K562 (cell line): ENCODE results near the gene DEGS2. TPM values are rescaled to one million over a fixed set of nuclear protein-coding genes. Genes with fewer than 3 reads are reported as not detected.

Experiments used
- ATAC-seq: fragments of 200-7000 bp; cut with Tn5 transposase; 3 replicates; pipeline ENCODE4 v1.9.1; 2020; ENCODE audit warnings: moderate library complexity
- BruUV-seq: library from RNA; stranded (reverse); fragments of 400-500 nt; replicated peaks from 2 replicates; lab custom pipeline; 2021; lab: Mats Ljungman, UMichigan
- CTCF ChIA-PET: fragments of 300-600 bp; formaldehyde crosslinking; extraction: SDS; loops from one replicate; lab custom pipeline; 2021; ENCODE audit warnings: low intra/inter-chr PET ratio; lab: Yijun Ruan, JAX
- POLR2A ChIA-PET: fragments of 300-600, 350-650 bp; sonication (Branson Sonifier 250); formaldehyde crosslinking; extraction: SDS; loops from one replicate; lab custom pipeline; 2021; ENCODE audit warnings: antibody characterized with exemption, inconsistent platforms; lab: Yijun Ruan, JAX
- DNase-seq, 4 experiments: peaks; one replicate each; pipeline versions ENCODE4 v3.0.0 to v3.0.0-alpha.2; 2011 to 2018; ENCODE audit warnings: low spot score in 3 of 4, mixed read lengths in 3 of 4; ENCODE audit errors: extremely low read depth in 1 of 4
- FAIRE-seq: peaks from 2 replicates; lab custom pipeline; 2011; peaks lifted over from hg19 to GRCh38; lab: Jason Lieb, UNC
- H2AFZ ChIP-seq: 2 replicates; pipeline ENCODE4 v1.6.0; 2011; ENCODE audit warnings: low read depth, low read length, control low read depth, inconsistent platforms
- H3K27ac ChIP-seq: fragments of 200-600 bp; 3 replicates; pipeline ENCODE4 v1.8.0; 2011; ENCODE audit warnings: low read depth, mild to moderate bottlenecking, control low read depth, inconsistent platforms, low read length, moderate library complexity, mixed read lengths; ENCODE audit errors: extremely low read depth
- H3K27me3 ChIP-seq, 2 experiments: fragments of 300-600 bp in 1 of 2; 2 replicates in 1 of 2; 3 replicates in 1 of 2; pipeline versions ENCODE4 v1.6.0 to v1.8.0; 2011; ENCODE audit warnings: inconsistent platforms in 2 of 2, low read length in 2 of 2, mild to moderate bottlenecking in 1 of 2, mixed read lengths in 1 of 2, moderate library complexity in 1 of 2; ENCODE audit not compliant: control insufficient read depth in 2 of 2, insufficient read depth in 2 of 2
- H3K36me3 ChIP-seq: fragments of 300-600 bp; 3 replicates; pipeline ENCODE4 v1.8.0; 2011; ENCODE audit warnings: mild to moderate bottlenecking, low read length, inconsistent platforms; ENCODE audit not compliant: control insufficient read depth, insufficient read depth
- H3K4me1 ChIP-seq, 2 experiments: fragments of 200-600 bp in 1 of 2; replicated peaks in 1 of 2; 2 replicates in 1 of 2; 3 replicates in 1 of 2; pipeline versions ENCODE4 v1.5.1 to v1.8.0; 2011; ENCODE audit warnings: inconsistent platforms in 2 of 2, low read length in 2 of 2, mild to moderate bottlenecking in 1 of 2, mixed read lengths in 1 of 2, moderate library complexity in 1 of 2; ENCODE audit not compliant: control insufficient read depth in 2 of 2, insufficient read depth in 2 of 2
- H3K4me2 ChIP-seq: 2 replicates; pipeline ENCODE4 v1.6.1; 2011; ENCODE audit warnings: low read length, control low read depth, inconsistent platforms, mixed read lengths; ENCODE audit not compliant: insufficient read depth
- H3K4me3 ChIP-seq: fragments of 200-600 bp; sonication (generic), shearing (Covaris generic); 2 replicates; pipeline ENCODE4 v1.5.1; 2016; ENCODE audit warnings: control low read depth, inconsistent platforms
- H3K79me2 ChIP-seq: fragments of 200-600 bp; 3 replicates; pipeline ENCODE4 v1.8.0; 2011; ENCODE audit warnings: low read length, inconsistent platforms; ENCODE audit not compliant: control insufficient read depth, insufficient read depth
- H3K9ac ChIP-seq, 2 experiments: 2 replicates each; pipeline versions ENCODE4 v1.6.0 to v1.6.1; 2011; ENCODE audit warnings: low read depth in 2 of 2, low read length in 2 of 2, control low read depth in 1 of 2, inconsistent platforms in 1 of 2, mild to moderate bottlenecking in 1 of 2, mixed read lengths in 1 of 2; ENCODE audit not compliant: insufficient read depth in 1 of 2
- H3K9me1 ChIP-seq: one replicate; pipeline ENCODE4 v1.6.0; 2011; ENCODE audit warnings: inconsistent platforms, mild to moderate bottlenecking, low read length, moderate library complexity; ENCODE audit not compliant: control insufficient read depth, insufficient read depth
- H3K9me3 ChIP-seq: replicated peaks from 2 replicates; pipeline ENCODE4 v1.5.1; 2011; ENCODE audit warnings: low read depth, low read length, inconsistent platforms; ENCODE audit not compliant: control insufficient read depth, insufficient read depth
- H4K20me1 ChIP-seq: replicated peaks from 2 replicates; pipeline ENCODE4 v1.6.1; 2011; ENCODE audit warnings: low read length, inconsistent platforms, mixed read lengths; ENCODE audit not compliant: control insufficient read depth, insufficient read depth
- ARNT ChIP-seq, 2 experiments: fragments of 450-650 bp; IDR thresholded peaks; 2 replicates each; pipeline ENCODE4 v1.6.1; 2016; ENCODE audit warnings: mild to moderate bottlenecking in 1 of 2
- CCNT2 ChIP-seq: IDR thresholded peaks from 2 replicates; pipeline ENCODE4 v1.6.1; 2011; ENCODE audit warnings: borderline replicate concordance, low read depth, mild to moderate bottlenecking, moderate library complexity, mixed read lengths, low read length; ENCODE audit not compliant: insufficient read length; ENCODE audit errors: extremely low read depth
- EP300 ChIP-seq: IDR thresholded peaks from 2 replicates; pipeline ENCODE4 v1.6.1; 2012; ENCODE audit warnings: low read length, improper control_type of control experiment
- KAT8 ChIP-seq: fragments of 450-650 bp; IDR thresholded peaks from 2 replicates; pipeline ENCODE4 v1.6.1; 2016; ENCODE audit warnings: low read depth, mild to moderate bottlenecking
- MEIS2 ChIP-seq: fragments of 450-650 bp; IDR thresholded peaks from 2 replicates; pipeline ENCODE4 v1.6.1; 2014; ENCODE audit warnings: mild to moderate bottlenecking; ENCODE audit not compliant: partially characterized antibody
- RNF219 ChIP-seq: fragments of 250-450 bp; sonication (Bioruptor Pico); IDR thresholded peaks from 2 replicates; pipeline ENCODE4 v1.5.0; 2022; ENCODE audit warnings: mild to moderate bottlenecking
- SIN3B ChIP-seq: fragments of 450-650 bp; IDR thresholded peaks from 2 replicates; pipeline ENCODE4 v1.6.1; 2017; ENCODE audit warnings: low read depth, mild to moderate bottlenecking, moderate library complexity
- SMARCA4 ChIP-seq: fragments of 450-650 bp; IDR thresholded peaks from 2 replicates; pipeline ENCODE4 v1.6.1; 2016
- TAL1 ChIP-seq: fragments of 450-650 bp; IDR thresholded peaks from 2 replicates; pipeline ENCODE4 v1.6.1; 2016; ENCODE audit warnings: mild to moderate bottlenecking
- ZNF717 ChIP-seq: fragments of 250-450 bp; sonication (Bioruptor Pico); IDR thresholded peaks from 2 replicates; pipeline ENCODE4 v1.5.0; 2021
- ZNF79 ChIP-seq: fragments of 250-450 bp; sonication (Bioruptor Pico); IDR thresholded peaks from 2 replicates; pipeline ENCODE4 v1.4.0; 2020; ENCODE audit warnings: low read depth, mild to moderate bottlenecking, moderate library complexity
- WGBS: fragments of 100-300 bp; shearing (Covaris generic); methylation state at CpG from one replicate; pipeline ENCODE4 v1.1.6; 2016; ENCODE audit warnings: low coverage, mixed read lengths; ENCODE audit not compliant: insufficient coverage; ENCODE audit errors: missing lambda C conversion rate; 5-methylcytosine and 5-hydroxymethylcytosine counted together
- in situ Hi-C: fragments of 300-500 bp; cut with MboI; formaldehyde crosslinking; loops from 4 replicates; pipeline ENCODE4 v1.15.0; 2018; ENCODE audit warnings: inconsistent platforms, mixed read lengths
- intact Hi-C: fragments of 100-400 bp; cut with micrococcal nuclease; formaldehyde crosslinking; loops from 2 replicates; pipeline ENCODE4 v1.14.2; 2022
- polyA plus RNA-seq, 8 experiments: library from polyadenylated mRNA; depleted of rRNA in 4 of 8; stranded (reverse) in 5 of 8; unstranded in 3 of 8; fragments of >200 nt; fragmentation: Nextera tagmentation in 2 of 8; fragmentation: Illumina TruSeq in 1 of 8; extraction: Ambion mirVana in 2 of 8; extraction: Trizol in 1 of 8; gene quantifications; 2 replicates each; pipeline versions ENCODE4 v1.2.1 to v1.2.3, GENCODE V29; 2011 to 2014; ENCODE audit warnings: inconsistent platforms in 1 of 8, missing spikeins in 1 of 8
- total RNA-seq, 7 experiments: library from RNA; depleted of rRNA in 6 of 7; stranded (reverse); fragments of >200 nt in 6 of 7; fragmentation: Illumina TruSeq in 2 of 7; extraction: Trizol in 2 of 7; gene quantifications; 2 replicates each; pipeline versions ENCODE4 v1.2.1 to v1.2.3, GENCODE V29; 2011 to 2021; ENCODE audit warnings: low replicate concordance in 1 of 7
- TF ChIP-seq, protein P1 (sequence below): fragments of 250-450 bp; sonication (Bioruptor Pico); IDR thresholded peaks from 2 replicates; pipeline ENCODE4 v1.5.0; 2020; ENCODE audit warnings: mild to moderate bottlenecking

Gene DEGS2
- total and polyA plus RNA-seq, 9 of the 15 experiments (the other 6 are each of a cell fraction or from before 2014, with no cell fraction given), result 0.22 to 2.9 (median 0.70) TPM

DNA sequence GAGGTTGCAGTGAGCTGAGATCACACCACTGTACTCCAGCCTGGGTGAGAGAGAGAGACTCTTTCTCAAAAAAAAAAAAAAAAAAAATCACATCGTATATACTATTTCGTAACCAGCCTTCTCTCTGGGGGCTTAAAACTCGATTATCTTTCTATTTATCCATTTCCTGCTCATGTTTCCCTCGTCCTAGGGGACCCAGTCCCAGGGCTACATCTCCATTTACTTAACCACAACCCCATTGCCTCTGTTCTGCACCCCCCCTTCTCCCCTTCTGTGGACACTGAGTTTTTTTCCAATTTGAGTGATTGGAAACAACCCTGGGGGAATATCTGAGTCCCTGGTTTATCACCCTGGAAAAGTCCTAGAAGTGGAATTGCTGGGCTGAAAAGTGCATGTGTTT is 43.3 kb upstream of the DEGS2 start:
- POLR2A ChIA-PET, result interaction anchor here (0.8 to 1.2 kb wide), 2 partner anchors 10 to 18 kb away, joined by 3 read pairs; no protein-coding TSS in a partner anchor
- in situ Hi-C loops, result no loop called here
- Histone ChIP-seq H3K27me3 (no peaks in the 10 kb centered on the region), H3K79me2 (no peaks in the 10 kb centered on the region), H3K27ac (no peak overlapping the region), H4K20me1 (no peaks in the 10 kb centered on the region), H2AFZ (no peak overlapping the region), H3K4me1 (peaks cover 0 to 4% of the 10 kb centered on the region in 2 experiments; a peak in 1 of 5 replicates), H3K9me3 (no peaks in the 10 kb centered on the region; the same call in 1 of the 2 replicates), H3K9me1 (no peaks in the 10 kb centered on the region), H3K4me2 (no peak overlapping the region), H3K4me3 (no peak overlapping the region), H3K9ac (no peak overlapping the region), H3K36me3 (no peaks in the 10 kb centered on the region)
- WGBS, result 11% methylated on average over 2 of the region's 4 CpGs
- DNase-seq (no peak), ATAC-seq (no peak), FAIRE-seq (no peak)
- no peak for TF ChIP-seq CCNT2
- no peak for TF ChIP-seq EP300
- no peak for TF ChIP-seq TAL1
- TF ChIP-seq, protein P1, sequence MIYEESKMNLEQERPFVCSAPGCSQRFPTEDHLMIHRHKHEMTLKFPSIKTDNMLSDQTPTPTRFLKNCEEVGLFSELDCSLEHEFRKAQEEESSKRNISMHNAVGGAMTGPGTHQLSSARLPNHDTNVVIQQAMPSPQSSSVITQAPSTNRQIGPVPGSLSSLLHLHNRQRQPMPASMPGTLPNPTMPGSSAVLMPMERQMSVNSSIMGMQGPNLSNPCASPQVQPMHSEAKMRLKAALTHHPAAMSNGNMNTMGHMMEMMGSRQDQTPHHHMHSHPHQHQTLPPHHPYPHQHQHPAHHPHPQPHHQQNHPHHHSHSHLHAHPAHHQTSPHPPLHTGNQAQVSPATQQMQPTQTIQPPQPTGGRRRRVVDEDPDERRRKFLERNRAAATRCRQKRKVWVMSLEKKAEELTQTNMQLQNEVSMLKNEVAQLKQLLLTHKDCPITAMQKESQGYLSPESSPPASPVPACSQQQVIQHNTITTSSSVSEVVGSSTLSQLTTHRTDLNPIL (CRISPR knock-in tag), result no peak
- TF ChIP-seq KAT8, result no peak
- no peak for TF ChIP-seq SIN3B
- TF ChIP-seq ZNF717 (CRISPR knock-in tag), result no peak
- TF ChIP-seq MEIS2, result no peak
- no peak for TF ChIP-seq ARNT (IDR thresholded peaks at IDR 0.05)
- TF ChIP-seq RNF219 (CRISPR knock-in tag), result no peak
- TF ChIP-seq ZNF79 (CRISPR knock-in tag), result no peak
- no peak for TF ChIP-seq SMARCA4
- CTCF ChIA-PET, result no interaction called here
- intact Hi-C loops, result no loop called here
- no TSS peak for BruUV-seq
